HG03196 (cell line): ENCODE results near the gene LDAH.

Source experiments
- ATAC-seq: cut with Tn5 transposase; IDR thresholded peaks from one replicate; pipeline ENCODE4 v1.9.1; 2021; ENCODE audit not compliant: unreplicated experiment

LDAH gene

GRCh38 chr2:20641123-20641985 lies 181.5 kb downstream of the LDAH start:
- no peak for ATAC-seq

- ATAC-seq, result no peak
Measured at GRCh38 chr2:20640411-20641122, 182.3 kb downstream of the LDAH start.

DNA sequence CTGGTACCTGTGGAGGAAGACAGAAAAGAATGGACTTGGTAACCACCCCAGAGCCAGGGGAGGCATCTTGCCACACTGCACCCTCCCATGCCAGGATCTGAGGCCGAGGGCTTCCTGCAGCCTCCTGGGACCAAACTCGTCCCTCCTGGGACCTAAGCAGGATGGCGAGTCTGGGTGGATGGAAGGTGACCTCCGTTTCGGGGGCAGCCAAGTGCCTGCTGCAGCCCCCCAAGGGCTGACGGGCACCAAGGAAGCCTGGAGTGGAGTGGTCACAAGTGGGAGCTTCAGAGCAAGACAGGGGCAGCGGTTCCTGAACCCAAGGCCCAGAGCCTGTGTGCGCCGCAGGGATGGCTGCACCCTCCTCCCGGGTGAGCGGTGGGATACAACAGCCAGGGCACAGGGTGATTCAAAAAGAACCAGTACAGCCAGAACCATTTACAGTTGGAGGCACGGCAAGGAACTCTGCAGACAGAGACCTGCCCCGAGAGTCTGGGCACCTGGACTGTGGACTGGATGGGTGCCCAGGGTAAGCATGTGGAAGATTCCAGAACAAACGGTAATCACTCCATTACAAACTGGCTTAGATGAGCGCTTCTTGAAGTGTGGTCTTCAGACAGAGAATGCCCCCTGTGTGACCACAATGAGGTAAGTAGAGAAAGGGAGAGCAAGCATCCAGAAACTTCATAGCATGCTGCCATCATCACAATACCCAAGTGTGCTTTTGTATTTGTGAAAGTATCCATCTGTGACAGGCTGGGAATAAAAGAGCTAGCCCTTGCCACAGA lies 184.1 kb downstream of the LDAH start:
- ATAC-seq, result no peak

- ATAC-seq, result no peak
Measured at GRCh38 chr2:20638014-20638413, 184.9 kb downstream of the LDAH start.

DNA sequence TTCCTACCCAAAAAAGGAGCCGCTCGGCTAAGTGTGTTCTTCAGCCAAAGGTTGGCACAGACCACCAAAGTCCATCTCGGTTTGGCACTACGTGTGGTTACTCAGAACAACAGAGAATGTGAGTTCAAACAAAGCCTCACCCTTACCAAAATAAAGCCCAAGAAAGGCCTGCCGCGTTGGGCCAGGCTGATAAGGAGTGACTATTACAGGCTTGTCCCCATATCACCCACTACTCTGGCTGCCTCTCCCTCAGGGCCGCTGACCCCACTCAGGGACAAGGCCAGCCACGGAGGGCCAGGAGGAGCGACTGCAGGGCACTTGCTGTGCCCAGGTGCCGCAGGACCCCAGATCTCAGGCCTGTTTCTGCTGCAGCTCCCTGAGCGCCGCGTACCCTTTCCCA lies 185.8 kb downstream of the LDAH start:
- ATAC-seq, result no peak

DNA sequence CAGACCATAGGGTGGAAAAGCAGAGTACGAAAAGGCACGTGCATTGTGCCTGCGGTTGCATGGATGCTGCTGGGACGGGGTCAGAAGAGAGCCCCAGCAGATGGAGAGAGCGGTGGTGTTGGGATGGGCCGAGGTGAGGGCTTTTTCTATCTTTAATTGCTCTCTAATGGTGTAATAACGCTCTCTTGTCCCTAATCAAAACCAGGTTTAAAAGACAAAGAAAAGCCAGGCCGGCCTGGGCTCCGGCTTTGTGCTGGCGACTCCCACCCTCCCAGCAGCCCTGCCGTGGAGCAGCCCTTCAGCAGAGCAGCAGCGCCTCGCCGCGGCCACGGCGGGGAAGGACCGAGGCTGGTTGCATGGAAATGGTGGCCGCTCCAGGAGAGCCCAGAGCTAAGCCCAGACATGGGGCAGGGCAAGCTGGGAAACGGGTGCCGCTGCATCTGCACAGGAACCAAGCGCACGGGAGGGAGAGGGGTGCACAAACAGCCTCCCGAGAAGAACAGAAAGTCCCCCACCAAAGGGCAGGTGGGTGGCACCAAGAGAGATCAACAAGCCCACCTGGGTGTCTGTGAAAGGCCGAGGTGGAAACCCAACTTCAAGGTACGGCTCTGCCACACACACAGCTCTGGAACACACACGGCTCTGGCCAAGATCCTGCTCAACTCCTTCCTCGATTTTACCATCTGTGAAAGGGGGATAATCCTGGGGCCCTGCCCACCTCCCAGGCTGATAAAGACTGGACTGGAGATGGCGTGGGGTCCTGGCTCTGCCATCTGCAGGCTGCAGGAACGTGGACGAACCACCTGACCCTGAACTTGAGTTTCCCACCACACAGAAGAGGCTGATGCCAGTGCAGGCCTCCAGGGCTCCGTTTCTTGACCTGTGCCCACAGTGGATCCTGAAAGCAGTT lies 187.0 kb downstream of the LDAH start:
- ATAC-seq, result peak; percentile 70

DNA sequence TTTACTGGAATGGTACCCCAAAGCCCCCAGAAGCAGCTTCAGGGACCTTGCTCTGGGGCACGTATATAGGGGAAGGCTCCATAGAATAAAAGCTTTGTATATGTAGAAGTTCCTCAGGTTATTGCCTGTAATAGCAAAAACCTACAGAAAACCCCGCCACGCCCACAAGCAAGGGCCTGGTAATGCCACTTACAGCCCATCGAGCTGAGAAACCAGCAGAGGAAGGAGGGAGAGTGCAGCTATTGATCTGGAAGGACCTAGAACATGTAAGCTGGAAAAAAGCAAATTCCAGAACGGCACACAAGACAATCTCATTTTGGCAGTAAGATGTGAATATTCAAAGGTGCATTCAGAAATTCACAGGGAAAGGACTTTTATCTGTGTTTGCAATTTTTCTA lies 187.8 kb downstream of the LDAH start:
- ATAC-seq, result no peak

- ATAC-seq, result no peak
Measured at GRCh38 chr2:20634507-20635112, 188.3 kb downstream of the LDAH start.
